Measurements from ENCODE around the gene GPR176.

GPR176 gene

GRCh38 chr15:39925112-39925842, 5.2 kb upstream of the GPR176 start:
- DNase-seq (ENCODE audit: low read depth), result peak; percentile 55
- H3K4me3 ChIP-seq (ENCODE audit: low read depth, low read length), result no peak overlapping the region
- peak; percentile 15 for TF ChIP-seq CTCF (conservative IDR thresholded peaks at IDR 0.05; ENCODE audit: low read depth, low read length)

DNA sequence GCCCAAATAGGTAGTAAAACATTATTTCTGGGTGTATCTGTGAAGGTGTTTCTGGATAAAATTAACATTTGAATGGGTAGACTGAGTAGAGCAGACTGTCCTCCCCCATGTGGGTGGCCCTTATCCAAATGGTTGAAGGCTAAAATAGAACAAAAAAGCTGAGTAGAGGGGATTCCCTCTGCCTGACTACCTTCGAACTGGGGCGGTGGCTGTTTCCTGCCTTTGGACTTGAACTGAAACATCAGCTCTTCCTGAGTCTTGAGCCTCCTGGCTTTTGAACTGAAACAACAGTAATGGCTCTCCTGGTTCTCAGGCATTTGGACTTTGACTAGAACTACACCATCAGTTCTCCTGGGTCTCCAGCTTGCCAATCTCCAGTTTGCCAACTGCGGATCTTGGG, 4.4 kb upstream of the GPR176 start:
- no peak for TF ChIP-seq CTCF (conservative IDR thresholded peaks at IDR 0.05; ENCODE audit: low read depth, low read length)
- no peak overlapping the region for H3K4me3 ChIP-seq (ENCODE audit: low read depth, low read length)
- DNase-seq (ENCODE audit: low read depth), result no peak

DNA sequence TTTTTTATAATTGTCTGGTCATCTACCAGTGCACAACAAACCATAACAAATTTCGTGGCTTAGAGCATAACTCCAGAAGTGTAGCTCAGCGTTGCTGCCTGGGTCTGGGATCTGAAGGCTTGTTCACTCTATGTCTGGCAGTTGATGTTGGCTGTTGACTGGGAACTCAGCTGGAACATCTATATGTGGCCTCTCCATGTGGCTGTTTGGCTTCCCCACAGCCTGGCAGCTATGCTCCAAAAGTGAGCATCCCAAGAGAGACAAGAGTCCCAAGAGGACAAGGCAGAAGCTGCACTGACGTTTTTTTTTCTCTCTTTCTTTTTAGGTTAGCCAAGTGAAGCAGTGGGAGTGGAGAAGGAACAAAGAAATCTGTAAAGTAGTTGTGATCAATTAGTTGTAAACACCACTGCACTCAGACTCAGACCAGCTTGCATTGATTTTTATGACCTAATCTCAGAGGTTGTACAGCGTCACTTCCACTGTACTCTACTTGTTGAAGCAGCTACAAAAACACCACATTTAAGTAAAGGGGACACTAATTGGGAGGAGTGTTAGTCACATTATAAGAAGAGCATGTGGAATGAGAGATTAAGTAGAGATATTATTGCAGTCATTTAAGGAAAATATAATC, 2.5 kb upstream of the GPR176 start:
- TF ChIP-seq CTCF (conservative IDR thresholded peaks at IDR 0.05; ENCODE audit: low read depth, low read length), result no peak
- no peak overlapping the region for H3K4me3 ChIP-seq (ENCODE audit: low read depth, low read length)
- no peak for DNase-seq (ENCODE audit: low read depth)

DNA sequence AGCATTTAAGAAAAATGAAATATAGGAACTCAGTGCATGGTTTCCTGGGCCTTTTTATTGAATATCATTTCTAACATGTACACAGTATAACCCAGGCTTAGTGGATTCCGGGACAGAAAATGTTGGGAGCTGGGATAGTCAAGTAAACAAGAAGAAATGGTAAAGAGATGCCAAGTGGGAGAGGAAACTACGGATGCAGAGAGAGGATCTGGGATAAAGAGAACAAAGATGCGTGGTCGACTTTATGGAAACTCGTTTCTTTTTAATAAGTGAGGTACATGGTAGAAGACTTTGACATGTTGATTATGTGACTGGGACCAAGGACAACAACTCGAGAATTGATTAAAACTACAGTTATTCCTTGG, 1.2 kb upstream of the GPR176 start:
- no peak for TF ChIP-seq CTCF (conservative IDR thresholded peaks at IDR 0.05; ENCODE audit: low read depth, low read length)
- H3K4me3 ChIP-seq (ENCODE audit: low read depth, low read length), result peak overlapping the region; percentile 79
- no peak for DNase-seq (ENCODE audit: low read depth)

DNA sequence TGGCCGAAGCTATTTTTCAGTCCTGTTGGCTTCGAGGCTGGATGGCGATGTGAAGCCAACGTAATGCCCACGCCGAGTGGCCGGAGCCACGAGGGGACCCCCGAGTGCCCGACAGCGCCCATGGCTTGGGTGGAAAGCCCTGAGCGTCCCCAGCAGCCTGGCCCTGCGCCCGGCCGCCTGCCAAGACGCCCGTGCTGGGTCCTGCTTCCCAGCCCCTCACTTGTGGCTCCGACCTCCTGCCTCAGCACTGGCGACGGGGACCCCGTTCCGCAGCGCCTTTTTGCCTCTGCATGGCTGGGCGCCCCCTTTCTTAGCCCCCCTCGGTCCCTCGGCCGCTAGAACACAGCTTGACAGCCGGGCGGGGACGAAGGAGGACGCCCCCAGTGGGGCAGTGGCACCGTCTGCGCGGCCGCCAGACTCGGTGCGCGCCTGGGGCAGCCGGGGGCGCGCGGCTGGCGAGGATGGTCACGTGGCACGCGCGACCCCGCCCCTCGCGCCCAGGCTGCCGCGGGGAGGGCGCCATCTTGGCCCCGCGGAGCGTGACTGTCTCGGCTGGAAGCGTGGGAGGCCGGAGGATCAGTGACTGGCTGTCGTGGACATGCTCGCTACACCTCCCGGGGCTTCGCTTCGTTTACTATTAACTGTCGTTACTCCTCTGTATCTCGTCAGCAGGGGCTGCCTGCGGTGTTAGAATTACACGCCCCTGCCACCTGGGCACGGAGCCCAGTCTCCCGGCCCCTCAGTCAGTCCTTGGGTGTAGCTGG, 626 bp upstream of the GPR176 start:
- peak overlapping the region; percentile 79 for H3K4me3 ChIP-seq (ENCODE audit: low read depth, low read length)
- peak; percentile 76 for DNase-seq (ENCODE audit: low read depth)
- no peak for TF ChIP-seq CTCF (conservative IDR thresholded peaks at IDR 0.05; ENCODE audit: low read depth, low read length)

- no peak for DNase-seq (ENCODE audit: low read depth)
- H3K4me3 ChIP-seq (ENCODE audit: low read depth, low read length), result peak overlapping the region; percentile 79
- no peak for TF ChIP-seq CTCF (conservative IDR thresholded peaks at IDR 0.05; ENCODE audit: low read depth, low read length)
Observed at GRCh38 chr15:39919411-39919747, 687 bp downstream of the GPR176 start.

All from choroid plexus epithelial cell (primary cell).